Neural cell (in vitro differentiated cells): ENCODE measurements around the gene ITIH2. TPM values are rescaled to one million over a fixed set of nuclear protein-coding genes. Genes with fewer than 3 reads are reported as not detected.

ENCODE experiments used
- H2AFZ ChIP-seq: fragments of 200-600, 300-800 bp; sonication (generic), shearing (Covaris generic); 2 replicates; pipeline ENCODE4 v1.6.0; 2014; ENCODE audit warnings: low read depth, mild to moderate bottlenecking, antibody characterized with exemption, low read length, moderate library complexity
- H3F3A ChIP-seq: fragments of 200-600 bp; shearing (Covaris generic); 2 replicates; pipeline ENCODE4 v1.6.1; 2016; ENCODE audit warnings: mild to moderate bottlenecking, moderate library complexity, mixed read lengths, antibody characterized with exemption, low read length; ENCODE audit not compliant: insufficient read depth, poor library complexity, severe bottlenecking
- H3K27ac ChIP-seq: fragments of 200-600, 300-800 bp; sonication (generic), shearing (Covaris generic); 2 replicates; pipeline ENCODE4 v1.5.1; 2014; ENCODE audit warnings: mild to moderate bottlenecking, low read length, moderate library complexity
- H3K27me3 ChIP-seq: fragments of 300-800, 200-600 bp; sonication (generic), shearing (Covaris generic); 2 replicates; pipeline ENCODE4 v1.6.0; 2014; ENCODE audit warnings: mild to moderate bottlenecking, low read depth, low read length, moderate library complexity; ENCODE audit not compliant: insufficient read depth
- H3K36me3 ChIP-seq: fragments of 300-800, 200-600 bp; sonication (generic), shearing (Covaris generic); 2 replicates; pipeline ENCODE4 v1.5.1; 2014; ENCODE audit warnings: mild to moderate bottlenecking, antibody characterized with exemption, low read length, moderate library complexity; ENCODE audit not compliant: insufficient read depth
- H3K4me2 ChIP-seq: fragments of 300-800, 200-600 bp; sonication (generic), shearing (Covaris generic); 2 replicates; pipeline ENCODE4 v1.6.0; 2014; ENCODE audit warnings: mild to moderate bottlenecking, low read length
- H3K4me3 ChIP-seq: fragments of 300-800, 200-600 bp; sonication (generic), shearing (Covaris generic); 2 replicates; pipeline ENCODE4 v1.5.1; 2014; ENCODE audit warnings: mild to moderate bottlenecking, low read length, moderate library complexity
- H3K79me2 ChIP-seq: fragments of 200-600 bp; shearing (Covaris generic); replicated peaks from 2 replicates; pipeline ENCODE4 v1.6.0; 2014; ENCODE audit warnings: mild to moderate bottlenecking, low read length, moderate library complexity; ENCODE audit not compliant: insufficient read depth
- H3K9ac ChIP-seq: fragments of 300-800, 200-600 bp; sonication (generic), shearing (Covaris generic); 2 replicates; pipeline ENCODE4 v1.6.1; 2016; ENCODE audit warnings: mild to moderate bottlenecking, low read length, mixed read lengths
- H3K9me2 ChIP-seq: fragments of 200-600 bp; shearing (Covaris generic); 2 replicates; pipeline ENCODE4 v1.6.1; 2016; ENCODE audit warnings: mild to moderate bottlenecking, low read length, mixed read lengths; ENCODE audit not compliant: insufficient read depth
- H3K9me3 ChIP-seq: fragments of 200-600, 300-800 bp; sonication (generic), shearing (Covaris generic); 2 replicates; pipeline ENCODE4 v1.6.1; 2016; ENCODE audit warnings: mild to moderate bottlenecking, mixed run types, low read length, moderate library complexity, mixed read lengths
- H4K20me1 ChIP-seq: fragments of 200-600 bp; shearing (Covaris generic); 2 replicates; pipeline ENCODE4 v1.6.1; 2016; ENCODE audit warnings: mild to moderate bottlenecking, mixed run types; ENCODE audit not compliant: insufficient read depth
- CTCF ChIP-seq: fragments of 450-650 bp; IDR thresholded peaks from 2 replicates; pipeline ENCODE4 v1.5.1; 2014; ENCODE audit warnings: antibody characterized with exemption, mild to moderate bottlenecking, moderate library complexity; ENCODE audit not compliant: poor library complexity, severe bottlenecking
- EP300 ChIP-seq: fragments of 450-650 bp; conservative IDR thresholded peaks from 2 replicates; pipeline ENCODE4 v1.6.1; 2014; ENCODE audit warnings: antibody characterized with exemption, mild to moderate bottlenecking, moderate library complexity; ENCODE audit not compliant: poor library complexity, severe bottlenecking
- EZH2 ChIP-seq: fragments of 200-600, 300-800 bp; shearing (Covaris generic), sonication (generic); IDR thresholded peaks from 2 replicates; pipeline ENCODE4 v1.6.1; 2014; ENCODE audit warnings: antibody characterized with exemption, low read length, borderline replicate concordance, mild to moderate bottlenecking; ENCODE audit not compliant: insufficient read depth, poor library complexity, severe bottlenecking
- MXI1 ChIP-seq: fragments of 450-650 bp; conservative IDR thresholded peaks from 2 replicates; pipeline ENCODE4 v1.6.1; 2014; ENCODE audit warnings: antibody characterized with exemption, mild to moderate bottlenecking; ENCODE audit not compliant: poor library complexity, severe bottlenecking
- POLR2AphosphoS5 ChIP-seq: IDR thresholded peaks from 2 replicates; pipeline ENCODE4 v1.6.1; 2012
- RAD21 ChIP-seq: fragments of 450-650 bp; conservative IDR thresholded peaks from 2 replicates; pipeline ENCODE4 v1.6.1; 2014; ENCODE audit warnings: antibody characterized with exemption, mild to moderate bottlenecking, moderate library complexity
- SMC3 ChIP-seq: fragments of 450-650 bp; conservative IDR thresholded peaks from 2 replicates; pipeline ENCODE4 v1.6.1; 2014; ENCODE audit warnings: antibody characterized with exemption, mild to moderate bottlenecking, moderate library complexity; ENCODE audit not compliant: poor library complexity
- TAF1 ChIP-seq: IDR thresholded peaks from 2 replicates; pipeline ENCODE4 v1.6.1; 2012; ENCODE audit warnings: low read depth
- polyA plus RNA-seq: library from polyadenylated mRNA; depleted of rRNA; stranded (reverse); fragments of >200 nt; gene quantifications from 2 replicates; pipeline ENCODE4 v1.2.3, GENCODE V29; 2014
- TF ChIP-seq, protein P1 (sequence below): IDR thresholded peaks from 2 replicates; pipeline ENCODE4 v1.6.1; 2012; ENCODE audit warnings: borderline replicate concordance

ITIH2 gene
- polyA plus RNA-seq, 1 donor from 2014 or later, result not detected

GRCh38 chr10:7705341-7705740, 2.2 kb downstream of the ITIH2 start:
- Histone ChIP-seq H3K4me3 (no peak overlapping the region), H3K27ac (no peak overlapping the region), H2AFZ (no peak overlapping the region), H3F3A (no peaks in the 10 kb centered on the region), H3K9ac (no peak overlapping the region), H3K9me3 (no peaks in the 10 kb centered on the region), H3K4me2 (no peak overlapping the region), H3K27me3 (no peaks in the 10 kb centered on the region), H3K9me2 (no peaks in the 10 kb centered on the region), H4K20me1 (no peaks in the 10 kb centered on the region), H3K79me2 (no peaks in the 10 kb centered on the region), H3K36me3 (no peaks in the 10 kb centered on the region)
- no peak for TF ChIP-seq POLR2AphosphoS5

- H3K4me2 ChIP-seq, result no peak overlapping the region
- H3K79me2 ChIP-seq, result no peaks in the 10 kb centered on the region
- no peak overlapping the region for H3K27ac ChIP-seq
- no peak overlapping the region for H3K4me3 ChIP-seq
- no peaks in the 10 kb centered on the region for H3F3A ChIP-seq
- no peaks in the 10 kb centered on the region for H3K27me3 ChIP-seq
- H3K9ac ChIP-seq, result no peak overlapping the region
- no peaks in the 10 kb centered on the region for H4K20me1 ChIP-seq
- H3K9me2 ChIP-seq, result no peaks in the 10 kb centered on the region
- no peak for TF ChIP-seq RAD21
- TF ChIP-seq MXI1, result no peak
- no peak for TF ChIP-seq SMC3
- no peak for TF ChIP-seq CTCF
- TF ChIP-seq EP300, result no peak
- no peak for TF ChIP-seq POLR2AphosphoS5
- no peak for TF ChIP-seq EZH2
- TF ChIP-seq TAF1, result no peak
- TF ChIP-seq, protein P1, sequence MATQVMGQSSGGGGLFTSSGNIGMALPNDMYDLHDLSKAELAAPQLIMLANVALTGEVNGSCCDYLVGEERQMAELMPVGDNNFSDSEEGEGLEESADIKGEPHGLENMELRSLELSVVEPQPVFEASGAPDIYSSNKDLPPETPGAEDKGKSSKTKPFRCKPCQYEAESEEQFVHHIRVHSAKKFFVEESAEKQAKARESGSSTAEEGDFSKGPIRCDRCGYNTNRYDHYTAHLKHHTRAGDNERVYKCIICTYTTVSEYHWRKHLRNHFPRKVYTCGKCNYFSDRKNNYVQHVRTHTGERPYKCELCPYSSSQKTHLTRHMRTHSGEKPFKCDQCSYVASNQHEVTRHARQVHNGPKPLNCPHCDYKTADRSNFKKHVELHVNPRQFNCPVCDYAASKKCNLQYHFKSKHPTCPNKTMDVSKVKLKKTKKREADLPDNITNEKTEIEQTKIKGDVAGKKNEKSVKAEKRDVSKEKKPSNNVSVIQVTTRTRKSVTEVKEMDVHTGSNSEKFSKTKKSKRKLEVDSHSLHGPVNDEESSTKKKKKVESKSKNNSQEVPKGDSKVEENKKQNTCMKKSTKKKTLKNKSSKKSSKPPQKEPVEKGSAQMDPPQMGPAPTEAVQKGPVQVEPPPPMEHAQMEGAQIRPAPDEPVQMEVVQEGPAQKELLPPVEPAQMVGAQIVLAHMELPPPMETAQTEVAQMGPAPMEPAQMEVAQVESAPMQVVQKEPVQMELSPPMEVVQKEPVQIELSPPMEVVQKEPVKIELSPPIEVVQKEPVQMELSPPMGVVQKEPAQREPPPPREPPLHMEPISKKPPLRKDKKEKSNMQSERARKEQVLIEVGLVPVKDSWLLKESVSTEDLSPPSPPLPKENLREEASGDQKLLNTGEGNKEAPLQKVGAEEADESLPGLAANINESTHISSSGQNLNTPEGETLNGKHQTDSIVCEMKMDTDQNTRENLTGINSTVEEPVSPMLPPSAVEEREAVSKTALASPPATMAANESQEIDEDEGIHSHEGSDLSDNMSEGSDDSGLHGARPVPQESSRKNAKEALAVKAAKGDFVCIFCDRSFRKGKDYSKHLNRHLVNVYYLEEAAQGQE, result no peak
- H3K36me3 ChIP-seq, result no peaks in the 10 kb centered on the region
- H2AFZ ChIP-seq, result no peak overlapping the region
- no peaks in the 10 kb centered on the region for H3K9me3 ChIP-seq
Measured at GRCh38 chr10:7706534-7707073, 3.5 kb downstream of the ITIH2 start.

- H3K9me3 ChIP-seq, result no peaks in the 10 kb centered on the region
- H3K4me3 ChIP-seq, result no peak overlapping the region
- no peaks in the 10 kb centered on the region for H3K79me2 ChIP-seq
- H3K9ac ChIP-seq, result no peak overlapping the region
- TF ChIP-seq POLR2AphosphoS5 (no peak), RAD21 (no peak), SMC3 (no peak), EZH2 (no peak), CTCF (no peak), MXI1 (no peak), TAF1 (no peak), EP300 (no peak)
- TF ChIP-seq, protein P1, result no peak
- H3K36me3 ChIP-seq, result no peaks in the 10 kb centered on the region
- no peak overlapping the region for H3K27ac ChIP-seq
- no peak overlapping the region for H2AFZ ChIP-seq
- no peak overlapping the region for H3K4me2 ChIP-seq
- no peaks in the 10 kb centered on the region for H4K20me1 ChIP-seq
- H3K9me2 ChIP-seq, result no peaks in the 10 kb centered on the region
- no peaks in the 10 kb centered on the region for H3F3A ChIP-seq
- H3K27me3 ChIP-seq, result no peaks in the 10 kb centered on the region
Measured at GRCh38 chr10:7707102-7707501, 4.0 kb downstream of the ITIH2 start.
